Measurements from ENCODE around the gene DSG1. TPM values are rescaled to one million over a fixed set of nuclear protein-coding genes. Genes with fewer than 3 reads are reported as not detected.
A peak's percentile ranks its signal among the peaks of the same experiment; 100 is the strongest.

Gene DSG1
- total and polyA plus RNA-seq, 2 of the 13 experiments (the other 11 are each of a cell fraction or from before 2014, with no cell fraction given): 0.04 TPM; not detected in 1

- no peak for TF ChIP-seq ZNF839 (CRISPR knock-in tag; IDR thresholded peaks at IDR 0.05; ENCODE audit: borderline replicate concordance)
- no peak for TF ChIP-seq ZNF101 (CRISPR knock-in tag; IDR thresholded peaks at IDR 0.05; ENCODE audit: borderline replicate concordance, low read depth)
- TF ChIP-seq RFXANK (CRISPR knock-in tag; IDR thresholded peaks at IDR 0.05): no peak
- no peak for TF ChIP-seq RBAK (CRISPR knock-in tag; IDR thresholded peaks at IDR 0.05)
- TF ChIP-seq TBX3 (IDR thresholded peaks at IDR 0.05; ENCODE audit: borderline replicate concordance): no peak
- TF ChIP-seq NR0B2 (CRISPR knock-in tag; IDR thresholded peaks at IDR 0.05): no peak
- no peak for TF ChIP-seq BORCS8-MEF2B (CRISPR knock-in tag; IDR thresholded peaks at IDR 0.05)
- TF ChIP-seq ZFP82 (CRISPR knock-in tag; IDR thresholded peaks at IDR 0.05; ENCODE audit: borderline replicate concordance): no peak
- TF ChIP-seq DNMT1 (CRISPR knock-in tag; IDR thresholded peaks at IDR 0.05): no peak
- no peak for TF ChIP-seq ZNF570 (CRISPR knock-in tag; IDR thresholded peaks at IDR 0.05; ENCODE audit: borderline replicate concordance)
- TF ChIP-seq REPIN1 (CRISPR knock-in tag; IDR thresholded peaks at IDR 0.05; ENCODE audit: borderline replicate concordance, low read depth): no peak
- TF ChIP-seq THAP9 (CRISPR knock-in tag; IDR thresholded peaks at IDR 0.05; ENCODE audit: borderline replicate concordance): no peak
- TF ChIP-seq PAF1 (CRISPR knock-in tag; IDR thresholded peaks at IDR 0.05): no peak
- no peak for TF ChIP-seq KLF12 (CRISPR knock-in tag; IDR thresholded peaks at IDR 0.05; ENCODE audit: borderline replicate concordance)
- no peak for TF ChIP-seq TEAD2 (CRISPR knock-in tag; IDR thresholded peaks at IDR 0.05)
- TF ChIP-seq ZNF704 (CRISPR knock-in tag; IDR thresholded peaks at IDR 0.05; ENCODE audit: borderline replicate concordance): no peak
- TF ChIP-seq ARID5B (CRISPR knock-in tag; IDR thresholded peaks at IDR 0.05): peak; percentile 93
- TF ChIP-seq ZNF607 (CRISPR knock-in tag; IDR thresholded peaks at IDR 0.05; ENCODE audit: borderline replicate concordance): no peak
- TF ChIP-seq NFKB2 (CRISPR knock-in tag; IDR thresholded peaks at IDR 0.05; ENCODE audit: borderline replicate concordance): no peak
- no peak for TF ChIP-seq ZSCAN30 (CRISPR knock-in tag; IDR thresholded peaks at IDR 0.05)
Measured at GRCh38 chr18:31396796-31397612, 79.0 kb downstream of the DSG1 start (continued).
